UCSD-AML1 (cell line): ENCODE measurements around the gene CTNNA3.
"Not testable (repeated sequence)": the region's sequence is repeated elsewhere in the genome, so short reads cannot be mapped to it uniquely, and the experiment has no call there.

Experiments used
- DNase-seq: peaks from one replicate; lab custom pipeline; 2025; ENCODE audit not compliant: unreplicated experiment; lab: John Stamatoyannopoulos, UW

CTNNA3 gene

GRCh38 chr10:67257018-67257417, 439.0 kb downstream of the CTNNA3 start:
- no peak for DNase-seq

GRCh38 chr10:67250686-67251085, 445.3 kb downstream of the CTNNA3 start:
- DNase-seq: no peak

GRCh38 chr10:67246066-67246555, 449.9 kb downstream of the CTNNA3 start:
- no peak for DNase-seq

GRCh38 chr10:67242528-67242927, 453.5 kb downstream of the CTNNA3 start:
- DNase-seq: no peak

GRCh38 chr10:67241451-67241850, 454.5 kb downstream of the CTNNA3 start:
- DNase-seq: no peak

- DNase-seq: no peak
Observed at GRCh38 chr10:67239864-67240497, 456.0 kb downstream of the CTNNA3 start.

- not testable (repeated sequence) for DNase-seq
Observed at GRCh38 chr10:67230680-67231500, 465.1 kb downstream of the CTNNA3 start.

- DNase-seq: no peak
Observed at GRCh38 chr10:67225226-67225625, 470.8 kb downstream of the CTNNA3 start.

GRCh38 chr10:67224553-67224952, 471.4 kb downstream of the CTNNA3 start:
- no peak for DNase-seq

GRCh38 chr10:67222934-67223333, 473.1 kb downstream of the CTNNA3 start:
- DNase-seq: no peak

- no peak for DNase-seq
Observed at GRCh38 chr10:67221939-67222494, 474.0 kb downstream of the CTNNA3 start.

GRCh38 chr10:67211680-67212079, 484.3 kb downstream of the CTNNA3 start:
- DNase-seq: no peak

GRCh38 chr10:67207923-67208322, 488.1 kb downstream of the CTNNA3 start:
- DNase-seq: not testable (repeated sequence)

GRCh38 chr10:67200913-67201564, 495.0 kb downstream of the CTNNA3 start:
- no peak for DNase-seq

- no peak for DNase-seq
Observed at GRCh38 chr10:67175354-67175753, 520.6 kb downstream of the CTNNA3 start.

GRCh38 chr10:67173787-67174186, 522.2 kb downstream of the CTNNA3 start:
- no peak for DNase-seq

- no peak for DNase-seq
Observed at GRCh38 chr10:67171970-67172369, 524.0 kb downstream of the CTNNA3 start.

GRCh38 chr10:67156239-67156638, 539.8 kb downstream of the CTNNA3 start:
- DNase-seq: no peak

GRCh38 chr10:67151471-67151870, 544.5 kb downstream of the CTNNA3 start:
- DNase-seq: no peak

GRCh38 chr10:67144530-67144929, 551.5 kb downstream of the CTNNA3 start:
- DNase-seq: no peak

GRCh38 chr10:67141300-67141699, 554.7 kb downstream of the CTNNA3 start:
- no peak for DNase-seq
